CD4-positive, alpha-beta T cell treated with Interleukin-15 for 4 hours (primary cell): Measurements from ENCODE around the gene CTSF.
A peak's percentile ranks its signal among the peaks of the same experiment; 100 is the strongest.
"Not testable (repeated sequence)": the region's sequence is repeated elsewhere in the genome, so short reads cannot be mapped to it uniquely, and the experiment has no call there.

Experiments
- DNase-seq: peaks from one replicate; pipeline ENCODE4 v3.0.0-alpha.2; 2020; ENCODE audit warnings: low spot score

Gene CTSF

DNA sequence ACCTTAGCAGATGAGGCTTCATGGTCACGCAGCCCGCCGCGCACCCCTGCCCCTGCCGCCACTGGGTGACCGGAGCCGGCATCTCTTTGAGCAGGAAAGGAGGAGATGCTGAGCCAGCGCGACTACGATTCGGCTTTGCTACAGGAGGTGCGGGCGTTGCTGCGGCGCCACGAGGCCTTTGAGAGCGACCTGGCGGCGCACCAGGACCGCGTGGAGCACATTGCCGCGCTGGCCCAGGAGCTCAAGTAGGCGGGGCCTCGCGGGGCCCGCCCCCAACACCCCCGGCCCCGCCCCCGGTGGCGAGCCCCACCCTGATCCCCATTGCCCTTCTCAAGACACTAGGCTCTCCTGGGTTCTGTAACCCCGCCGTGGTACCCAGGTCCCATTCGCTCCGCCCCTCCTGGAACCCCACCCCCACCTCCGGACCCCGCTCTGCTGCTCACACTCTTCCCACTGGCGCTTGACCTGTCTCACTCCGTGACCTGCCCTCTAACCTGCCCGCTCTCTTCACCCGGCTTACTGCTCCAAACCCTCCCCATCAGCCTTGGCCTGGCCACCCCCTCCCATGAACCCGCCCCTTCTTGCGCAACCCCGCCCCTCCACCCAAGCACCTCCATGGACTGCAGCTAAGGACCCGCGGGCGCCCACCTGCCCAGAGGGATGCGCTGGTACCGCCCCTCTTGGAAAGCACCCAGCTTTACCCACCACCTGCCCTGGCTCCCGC lies 9.1 kb downstream of the CTSF start:
- DNase-seq = peak; percentile 16

DNA sequence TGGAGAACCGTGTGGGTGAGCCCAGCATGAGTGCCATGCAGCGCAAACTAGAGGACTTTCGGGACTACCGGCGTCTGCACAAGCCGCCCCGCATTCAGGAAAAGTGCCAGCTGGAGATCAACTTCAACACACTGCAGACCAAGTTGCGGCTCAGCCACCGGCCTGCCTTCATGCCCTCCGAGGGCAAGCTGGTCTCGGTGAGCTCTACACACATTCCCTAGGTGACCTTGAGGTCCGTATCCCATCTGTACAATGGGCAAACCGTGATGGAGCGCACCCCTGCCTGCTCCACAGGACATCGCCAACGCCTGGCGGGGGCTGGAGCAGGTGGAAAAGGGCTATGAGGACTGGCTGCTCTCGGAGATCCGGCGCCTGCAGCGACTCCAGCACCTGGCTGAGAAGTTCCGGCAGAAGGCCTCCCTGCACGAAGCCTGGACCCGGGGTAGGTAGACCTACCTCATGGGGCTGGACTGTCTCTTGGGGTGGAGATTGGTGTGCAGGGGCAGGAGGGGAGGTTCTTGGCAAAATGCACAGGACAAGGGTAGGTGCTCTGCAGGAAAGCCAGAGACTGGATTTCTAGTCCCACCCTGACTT lies 10.6 kb downstream of the CTSF start:
- no peak for DNase-seq

DNA sequence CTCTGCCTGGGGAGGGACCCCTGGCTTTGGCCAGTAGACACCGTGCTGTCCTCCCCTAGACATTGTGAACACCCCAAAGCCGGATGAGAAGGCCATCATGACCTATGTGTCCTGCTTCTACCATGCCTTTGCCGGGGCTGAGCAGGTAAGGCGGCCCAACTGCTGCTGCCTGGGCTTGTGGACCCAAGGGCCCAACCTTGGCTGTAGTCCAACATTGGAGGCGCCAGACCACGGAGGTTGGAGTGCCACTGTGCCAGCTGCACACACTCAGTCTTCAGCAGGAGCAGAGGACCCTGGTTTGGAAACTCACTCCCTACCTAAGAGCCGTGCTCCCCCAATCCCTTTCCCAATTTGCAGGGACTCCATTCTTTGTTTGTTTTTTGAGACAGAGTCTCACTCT lies 12.3 kb downstream of the CTSF start:
- DNase-seq = no peak

DNA sequence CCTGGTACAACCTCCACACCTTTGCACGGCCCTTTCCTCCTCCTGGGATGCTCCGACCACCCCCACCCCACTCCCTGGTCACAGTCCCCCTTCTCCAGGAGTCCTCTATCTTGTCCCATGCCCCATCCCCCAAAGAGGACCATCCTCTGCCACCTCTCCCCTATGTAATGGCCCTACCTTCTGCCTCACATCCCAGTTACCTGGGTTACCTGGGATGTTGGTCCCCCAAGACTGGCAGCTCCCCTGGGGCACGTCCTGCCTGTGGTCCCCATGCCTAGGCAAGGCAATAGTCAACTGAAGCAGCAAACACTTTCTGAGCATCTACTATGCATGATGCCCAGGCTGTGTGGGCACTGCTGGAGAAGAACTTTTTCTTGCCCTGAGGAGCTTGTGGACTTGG lies 13.0 kb downstream of the CTSF start:
- no peak for DNase-seq

DNA sequence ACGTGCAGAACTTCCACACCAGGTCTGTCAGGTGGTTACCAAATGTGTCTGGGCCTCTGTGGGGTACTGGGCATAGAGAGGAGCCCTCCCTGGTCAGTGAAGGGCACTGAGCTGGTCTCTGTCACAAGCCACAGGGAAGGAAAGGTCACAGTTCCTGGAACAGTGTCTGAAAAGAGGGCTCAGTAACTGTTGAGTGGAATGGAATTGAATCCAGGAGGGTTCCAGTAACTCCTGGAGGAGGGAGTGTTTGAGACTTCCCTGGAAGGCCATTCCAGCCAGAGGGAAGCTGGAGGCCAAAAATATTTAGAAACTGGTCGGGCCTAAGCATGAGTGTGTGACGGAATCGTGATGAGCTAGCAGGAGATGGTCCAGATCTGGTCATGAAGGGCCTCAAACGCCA lies 13.8 kb downstream of the CTSF start:
- no peak for DNase-seq

DNA sequence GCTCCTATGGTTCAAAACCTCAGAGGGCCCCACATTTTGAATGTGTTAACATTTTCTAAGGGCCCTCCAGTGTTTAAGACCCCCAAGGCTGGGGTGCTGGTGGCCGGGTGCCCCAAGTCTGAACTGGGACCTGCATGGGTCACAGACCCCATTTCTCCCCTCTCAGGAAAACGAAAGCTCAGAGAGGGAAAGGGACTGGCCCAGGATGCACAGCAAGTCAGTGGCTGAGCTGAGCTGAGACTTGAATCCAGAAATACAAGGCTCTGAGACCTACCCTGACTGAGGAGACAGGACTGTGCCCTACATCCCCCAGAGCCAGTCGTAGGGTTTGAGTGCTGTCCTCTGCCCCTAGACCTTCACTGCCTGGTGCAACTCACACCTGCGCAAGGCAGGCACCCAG lies 17.5 kb downstream of the CTSF start:
- DNase-seq = no peak

DNA sequence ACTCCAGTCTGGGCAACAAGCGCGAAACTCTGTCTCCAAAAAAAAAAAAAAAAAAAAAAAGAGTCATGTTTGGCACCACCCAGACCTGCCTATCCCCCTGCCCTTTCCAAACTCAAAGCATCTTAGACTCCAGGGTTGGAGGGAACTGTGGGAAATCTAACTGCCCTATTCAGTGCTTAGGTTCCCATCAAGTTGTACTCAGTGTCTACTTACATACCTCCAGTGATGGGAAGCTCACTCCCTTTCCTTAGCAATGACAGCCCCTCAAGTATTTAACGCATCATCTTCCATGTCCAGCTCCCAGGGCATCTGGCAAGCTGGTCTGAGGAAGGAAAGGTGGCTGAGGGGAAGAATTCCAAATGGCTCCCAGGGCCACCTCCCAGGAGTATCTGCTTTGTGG lies 18.7 kb downstream of the CTSF start:
- no peak for DNase-seq

DNA sequence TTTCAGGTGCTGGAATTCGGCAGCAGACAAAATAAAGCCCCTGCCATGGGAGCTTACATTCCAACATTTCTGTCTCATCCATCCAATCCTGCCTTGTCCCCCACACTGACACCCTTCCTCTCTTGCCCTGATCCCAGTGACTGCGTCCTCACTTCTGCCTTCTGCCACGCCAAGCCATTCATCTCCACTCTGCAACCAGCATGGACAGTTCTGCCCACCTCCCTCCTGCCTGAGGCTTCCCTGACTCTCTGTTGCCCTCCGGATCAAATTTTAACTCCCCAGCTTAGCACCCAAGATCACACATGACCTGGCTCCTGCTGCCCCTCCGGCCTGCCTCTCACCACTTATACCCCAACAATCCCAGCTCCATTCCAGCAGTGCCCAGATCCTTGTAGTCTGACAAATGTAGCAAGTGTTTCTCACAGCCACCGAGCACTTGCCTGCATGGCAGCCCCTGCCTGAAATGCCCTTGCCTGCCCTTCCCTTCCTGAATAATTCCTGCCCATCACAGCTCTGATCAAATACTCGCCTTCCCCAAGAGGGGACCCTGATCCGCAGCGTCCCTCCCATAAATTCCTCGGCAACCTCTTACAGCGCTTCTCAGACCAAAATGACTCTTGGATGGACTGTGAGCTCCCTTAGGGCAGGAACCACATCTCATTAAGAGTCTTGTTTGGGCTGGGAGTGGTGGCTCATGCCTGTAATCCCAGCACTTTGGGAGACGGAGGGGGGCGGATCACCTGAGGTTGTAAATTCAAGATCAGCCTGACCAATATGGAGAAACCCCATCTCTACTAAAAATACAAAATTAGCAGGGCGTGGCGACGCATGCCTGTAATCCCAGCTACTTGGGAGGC lies 19.4 kb downstream of the CTSF start:
- no peak for DNase-seq

DNA sequence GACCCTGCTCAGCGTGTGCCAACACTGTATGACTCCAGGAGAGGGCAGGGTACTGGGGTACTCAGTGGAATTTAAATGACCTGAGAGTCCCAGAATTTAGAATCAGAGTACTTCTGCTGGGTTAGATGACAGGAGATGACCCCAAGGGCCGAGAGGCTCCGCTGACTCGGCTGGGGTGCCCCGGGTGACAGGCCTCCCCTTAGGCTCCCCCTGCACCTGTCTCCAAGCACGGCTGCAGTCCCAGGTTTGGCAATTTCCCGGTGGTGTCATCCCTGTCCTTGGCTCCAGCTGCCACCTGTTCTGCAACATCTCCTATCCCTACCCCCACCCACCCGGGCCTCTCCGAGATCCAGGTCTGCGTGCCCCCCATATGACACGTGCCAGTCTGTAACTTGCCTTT lies 20.4 kb downstream of the CTSF start:
- DNase-seq = no peak

DNA sequence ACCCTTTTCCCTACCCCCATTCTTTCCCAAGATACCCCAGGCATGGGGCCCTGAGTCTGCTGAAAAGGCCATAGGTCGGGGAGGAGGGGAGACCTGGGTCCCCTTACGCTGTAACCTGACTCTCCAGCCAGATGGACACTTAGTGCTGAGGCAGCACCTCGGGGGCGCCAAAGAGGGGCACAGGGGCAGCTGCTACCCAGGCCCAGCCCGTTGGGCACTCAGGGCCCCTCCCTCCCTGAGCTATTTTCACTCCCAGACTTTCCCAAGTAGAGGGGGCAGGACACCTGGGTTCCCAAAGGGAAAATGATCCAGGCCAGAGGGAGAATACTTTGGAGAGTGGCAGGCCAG lies 20.8 kb downstream of the CTSF start:
- no peak for DNase-seq

DNA sequence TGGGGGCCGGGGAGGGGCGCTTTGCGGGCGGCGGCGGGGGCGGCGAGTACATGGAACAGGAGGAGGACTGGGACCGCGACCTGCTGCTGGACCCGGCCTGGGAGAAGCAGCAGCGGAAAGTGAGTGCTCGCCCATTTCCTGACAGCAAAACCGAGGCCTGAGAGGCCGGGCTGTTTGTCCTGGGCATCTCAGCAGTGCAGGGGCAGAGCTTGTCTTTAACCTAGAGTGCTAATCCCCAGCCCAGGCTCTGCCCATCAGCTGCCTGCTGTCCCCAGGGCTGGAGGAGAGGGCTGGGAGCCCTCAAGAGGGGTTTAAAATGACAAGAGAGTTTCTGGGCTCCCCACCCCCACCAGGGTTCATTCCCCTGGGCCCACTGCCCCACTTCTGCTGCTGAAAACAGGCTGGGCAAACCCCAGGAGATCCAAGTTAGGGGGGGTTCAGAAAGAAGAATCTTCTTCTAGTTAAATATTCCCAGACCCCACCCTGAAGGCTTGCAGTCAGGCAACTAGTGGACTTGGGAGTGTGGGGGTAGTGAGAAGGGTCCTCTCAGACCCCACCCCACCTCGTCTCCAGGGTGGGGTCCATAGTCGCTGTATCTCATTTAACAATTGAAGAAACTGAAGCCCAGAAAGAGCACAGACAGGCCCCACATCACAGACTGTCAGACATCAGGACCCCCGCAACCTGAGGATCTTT lies 21.3 kb downstream of the CTSF start:
- no peak for DNase-seq

DNA sequence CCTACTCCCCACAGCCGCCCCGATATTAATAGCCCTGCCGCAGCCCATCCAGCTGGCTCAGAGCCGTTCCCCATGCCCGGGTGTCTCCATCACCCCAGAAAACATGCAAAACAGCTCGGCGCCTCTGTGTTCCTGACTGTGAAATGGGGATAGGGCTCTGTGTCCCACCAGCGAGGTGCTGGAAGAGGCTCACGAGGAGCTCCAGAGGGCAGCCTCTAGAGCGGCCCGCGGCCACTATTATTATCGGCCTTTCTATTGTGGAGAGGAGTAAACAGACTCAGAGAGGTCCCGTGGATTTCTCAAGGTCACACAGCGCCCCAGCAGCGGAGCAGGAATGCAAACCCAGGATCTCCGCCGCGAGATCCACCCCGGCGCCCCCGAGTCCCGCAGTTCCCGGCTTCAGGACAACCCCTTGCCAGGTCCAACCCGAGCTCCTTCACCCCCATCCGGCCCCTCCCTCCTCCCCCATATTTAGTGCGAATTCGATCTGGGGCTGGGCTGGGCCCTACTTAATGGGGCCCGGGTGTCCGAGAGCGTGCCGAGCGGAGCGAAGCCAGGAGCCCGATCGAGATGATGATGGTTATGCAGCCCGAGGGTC lies 21.9 kb downstream of the CTSF start, which contains the start of gene ACTN3:
TSS of gene ACTN3 (plus strand) at position 536 of the 598 bp plus-strand sequence. CDS start at position 571, 35 bp downstream.
- DNase-seq = no peak

DNA sequence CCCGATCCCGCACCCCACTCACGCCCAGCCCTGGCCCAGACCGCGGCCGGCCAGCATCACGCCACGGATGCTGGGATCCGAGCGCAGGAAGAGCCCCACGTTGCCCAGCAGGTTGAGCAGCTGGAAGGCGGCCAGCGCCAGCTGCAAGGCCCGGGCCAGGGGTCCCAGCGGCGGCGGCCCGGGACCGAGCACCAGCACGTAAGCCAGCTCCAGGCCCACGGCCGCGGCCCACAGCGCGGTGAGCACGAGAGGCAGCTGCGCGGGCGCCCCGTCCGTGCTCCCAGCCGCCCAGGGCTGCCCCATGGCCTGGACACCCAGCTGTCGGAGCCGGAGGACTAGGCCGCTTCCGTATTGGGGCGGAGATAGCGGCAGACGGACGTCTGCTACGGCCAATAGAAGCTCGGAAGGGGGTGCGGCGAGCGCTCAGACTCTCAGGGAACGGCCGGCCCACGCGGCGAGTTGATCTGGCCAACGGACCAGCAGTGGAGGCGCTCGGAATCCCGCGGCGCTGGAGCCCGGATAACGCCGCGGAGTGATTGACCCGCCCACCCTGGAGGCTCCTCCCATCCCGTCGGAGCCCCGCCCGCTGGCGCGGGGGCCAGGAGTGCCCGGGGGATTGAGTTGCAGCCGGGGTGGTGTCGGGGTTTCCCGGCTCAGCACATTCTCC lies 22.6 kb downstream of the CTSF start, which contains the start of gene ZDHHC24:
TSS of gene ZDHHC24 (minus strand) at position 348 of the 667 bp plus-strand sequence. CDS start at position 303, 45 bp downstream.
- peak; percentile 89 for DNase-seq

DNA sequence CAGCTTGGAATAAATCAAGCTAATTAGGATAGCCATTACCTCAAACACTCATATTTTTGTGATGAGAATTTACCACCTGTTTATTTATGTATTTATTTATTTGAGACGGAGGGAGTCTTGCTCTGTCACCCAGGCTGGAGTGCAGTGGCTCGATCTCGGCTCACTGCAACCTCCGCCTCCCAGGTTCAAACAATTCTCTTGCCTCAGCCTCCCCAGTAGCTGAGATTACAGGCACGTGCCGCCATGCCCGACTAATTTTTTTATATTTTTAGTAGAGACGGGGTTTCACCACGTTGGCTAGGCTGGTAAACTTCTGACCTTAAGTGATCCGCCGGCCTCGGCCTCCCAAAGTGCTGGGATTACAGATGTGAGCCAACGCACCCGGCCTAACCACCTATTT lies 23.5 kb downstream of the CTSF start:
- not testable (repeated sequence) for DNase-seq

DNA sequence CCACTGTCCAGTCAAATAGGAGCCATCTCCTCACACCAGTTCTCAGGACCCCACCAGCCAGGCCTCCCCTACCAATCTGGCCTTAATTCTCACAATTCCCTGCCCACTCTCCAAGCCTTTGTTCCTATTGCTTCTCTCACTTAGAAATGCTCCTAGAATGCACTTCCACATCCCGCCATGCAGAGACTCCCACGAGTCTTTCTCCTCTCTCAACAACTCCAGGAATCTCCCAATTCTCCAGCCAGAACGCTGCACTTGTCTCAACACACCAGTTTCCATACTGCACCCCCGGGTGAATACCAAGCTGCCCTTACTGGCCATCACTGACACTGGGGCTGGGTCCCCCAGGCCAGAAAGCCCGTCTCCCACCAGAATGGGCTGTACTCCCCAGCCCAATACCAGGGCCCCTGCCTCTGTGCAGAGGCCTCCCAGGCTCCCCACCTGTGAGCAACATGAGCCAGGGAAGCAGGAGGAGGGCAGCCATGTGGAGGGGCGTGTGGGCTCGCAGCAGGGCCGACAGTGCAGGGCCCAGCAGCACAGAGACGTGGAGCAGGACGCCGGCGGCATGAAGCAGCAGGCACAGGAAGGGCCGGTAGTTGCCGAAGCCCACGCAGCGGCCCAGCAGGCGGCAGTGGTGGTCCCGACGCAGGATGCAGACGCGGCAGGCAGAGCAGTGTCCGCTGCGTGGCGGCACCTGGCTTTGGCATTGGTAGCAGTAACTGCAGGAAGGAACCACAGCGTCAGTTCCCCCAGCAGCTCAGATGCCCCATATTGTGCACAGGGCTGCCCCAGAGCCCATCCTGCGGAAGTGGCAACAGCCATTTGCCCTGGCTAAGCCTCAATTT lies 24.9 kb downstream of the CTSF start:
- DNase-seq = peak; percentile 59

DNA sequence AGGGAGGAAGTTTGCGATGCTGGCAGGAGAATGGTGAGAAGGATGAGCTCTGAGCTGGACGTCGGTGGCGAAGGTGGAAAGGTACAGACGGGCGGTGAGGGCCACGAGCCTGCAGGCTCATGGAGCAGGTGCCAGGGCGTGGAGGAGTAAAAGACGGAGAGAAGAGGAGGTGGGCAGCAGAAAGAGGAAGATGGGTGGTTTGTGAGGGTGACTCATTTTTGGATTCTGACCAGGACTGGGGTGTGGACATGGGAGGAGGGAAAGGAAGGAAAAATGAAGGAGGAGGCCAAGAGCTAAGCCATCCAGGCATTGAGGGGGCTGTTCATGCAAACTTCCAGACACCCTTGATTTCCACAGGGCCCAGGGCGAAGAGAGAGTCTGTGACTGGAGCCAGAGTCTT lies 26.0 kb downstream of the CTSF start:
- no peak for DNase-seq

DNA sequence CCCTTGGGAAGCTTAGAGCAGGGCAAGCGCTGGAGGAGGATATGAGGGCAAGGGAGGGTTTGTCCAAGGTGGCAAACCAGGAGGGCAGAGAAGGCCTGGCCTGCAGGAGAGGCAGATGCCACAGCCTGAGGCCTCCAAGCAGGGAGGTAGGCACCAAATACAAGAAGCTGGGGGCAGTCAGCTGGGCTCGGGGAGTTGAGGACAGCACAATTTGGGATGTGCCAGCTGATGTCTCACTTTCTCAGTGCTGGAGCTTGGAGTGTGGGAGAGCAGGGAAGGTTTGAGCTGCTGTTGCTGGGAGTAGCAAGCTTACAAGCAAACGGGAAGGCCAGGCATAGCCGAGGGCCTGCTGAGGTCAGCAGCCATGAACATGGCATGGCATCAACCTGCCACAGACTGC lies 26.5 kb downstream of the CTSF start:
- no peak for DNase-seq

DNA sequence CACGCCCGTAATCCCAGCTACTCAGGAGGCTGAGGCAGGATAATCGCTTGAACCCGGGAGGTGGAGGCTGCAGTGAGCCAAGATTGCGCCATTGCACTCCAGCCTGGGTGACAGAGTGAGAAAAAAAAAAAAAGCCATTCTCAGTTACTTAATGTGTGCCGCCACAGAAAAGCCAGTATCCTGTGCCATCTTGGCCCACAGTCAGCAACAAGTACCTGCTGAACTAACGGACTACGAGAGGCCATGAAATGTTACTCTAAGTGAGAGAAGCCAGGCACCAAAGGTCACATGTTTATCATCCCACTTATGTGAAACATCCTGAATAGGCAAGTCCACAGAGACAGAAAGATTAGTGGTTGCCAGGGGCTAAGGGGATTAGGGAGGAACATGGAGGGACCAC lies 27.8 kb downstream of the CTSF start:
- DNase-seq = not testable (repeated sequence)

DNA sequence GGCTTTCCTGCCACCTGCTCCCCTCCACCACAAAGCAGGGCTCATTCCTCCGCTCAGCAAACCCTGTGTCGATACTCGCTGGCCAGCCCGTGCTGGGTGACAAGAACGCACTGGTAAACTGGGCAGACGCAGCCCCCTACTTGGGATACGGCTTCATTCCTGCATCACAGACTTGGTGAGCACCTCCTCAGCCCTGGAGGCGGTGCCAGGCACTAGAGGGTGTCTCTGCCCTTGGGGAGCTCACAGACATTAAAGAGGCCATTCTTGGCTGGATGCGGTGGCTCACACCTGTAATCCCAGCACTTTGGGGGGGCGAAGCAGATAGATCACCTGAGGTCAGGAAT lies 28.6 kb downstream of the CTSF start:
- DNase-seq = no peak

DNA sequence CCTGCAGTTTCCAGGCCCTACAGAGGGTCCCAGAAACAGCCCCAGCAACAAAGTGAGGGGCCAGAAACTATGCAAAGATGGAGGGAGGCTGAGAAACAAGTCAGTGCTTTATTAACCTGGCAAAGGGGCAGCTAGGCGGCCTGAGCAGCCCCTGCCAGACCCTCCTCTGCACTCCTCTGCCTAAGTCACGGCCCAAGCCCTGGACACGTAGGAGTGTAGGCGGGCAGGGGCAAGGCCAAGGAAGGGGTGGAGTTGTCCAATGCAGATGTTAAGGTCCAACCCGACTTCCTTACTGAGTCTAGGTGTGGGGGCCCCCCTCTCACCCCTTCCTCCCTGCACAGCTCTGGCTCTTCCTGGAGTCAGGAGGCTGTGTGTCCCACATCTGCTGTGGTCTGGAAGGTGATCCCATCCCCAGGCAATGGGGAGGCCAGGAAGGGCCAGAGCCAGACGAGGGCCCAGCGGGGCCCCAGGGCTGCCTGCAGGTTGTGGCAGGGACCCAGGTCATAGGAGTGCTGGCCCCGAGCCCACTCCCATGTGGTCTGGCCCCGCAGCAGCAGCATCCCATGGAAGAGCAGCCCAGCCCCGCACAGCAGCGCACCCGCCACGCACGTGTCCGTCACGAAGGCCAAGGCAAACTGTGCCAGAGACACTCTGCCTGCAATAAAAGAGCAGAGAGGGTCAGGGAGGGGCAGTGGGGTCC lies 29.1 kb downstream of the CTSF start:
- DNase-seq = no peak
